Fibroblast of the aortic adventitia (primary cell): ENCODE data around the gene QRFP. TPM values are rescaled to one million over a fixed set of nuclear protein-coding genes. Genes with fewer than 3 reads are reported as not detected.

Experiments
- DNase-seq: peaks from one replicate; pipeline ENCODE4 v3.0.0-alpha.2; 2010; ENCODE audit warnings: low read depth
- H3K4me3 ChIP-seq: 2 replicates; pipeline ENCODE4 v1.5.1; 2011; ENCODE audit warnings: low read depth, mild to moderate bottlenecking, control low read depth, low read length, moderate library complexity
- CTCF ChIP-seq: IDR thresholded peaks from 2 replicates; pipeline ENCODE4 v1.5.1; 2011; ENCODE audit warnings: mild to moderate bottlenecking, low read length, control low read depth, inconsistent platforms; ENCODE audit not compliant: insufficient read depth
- total RNA-seq: library from RNA; depleted of rRNA; stranded (reverse); fragments of >200 nt; gene quantifications from 2 replicates; pipeline ENCODE4 v1.2.3, GENCODE V29; 2012; ENCODE audit warnings: low replicate concordance

Gene QRFP
- total RNA-seq, 1 donor, result not detected

DNA sequence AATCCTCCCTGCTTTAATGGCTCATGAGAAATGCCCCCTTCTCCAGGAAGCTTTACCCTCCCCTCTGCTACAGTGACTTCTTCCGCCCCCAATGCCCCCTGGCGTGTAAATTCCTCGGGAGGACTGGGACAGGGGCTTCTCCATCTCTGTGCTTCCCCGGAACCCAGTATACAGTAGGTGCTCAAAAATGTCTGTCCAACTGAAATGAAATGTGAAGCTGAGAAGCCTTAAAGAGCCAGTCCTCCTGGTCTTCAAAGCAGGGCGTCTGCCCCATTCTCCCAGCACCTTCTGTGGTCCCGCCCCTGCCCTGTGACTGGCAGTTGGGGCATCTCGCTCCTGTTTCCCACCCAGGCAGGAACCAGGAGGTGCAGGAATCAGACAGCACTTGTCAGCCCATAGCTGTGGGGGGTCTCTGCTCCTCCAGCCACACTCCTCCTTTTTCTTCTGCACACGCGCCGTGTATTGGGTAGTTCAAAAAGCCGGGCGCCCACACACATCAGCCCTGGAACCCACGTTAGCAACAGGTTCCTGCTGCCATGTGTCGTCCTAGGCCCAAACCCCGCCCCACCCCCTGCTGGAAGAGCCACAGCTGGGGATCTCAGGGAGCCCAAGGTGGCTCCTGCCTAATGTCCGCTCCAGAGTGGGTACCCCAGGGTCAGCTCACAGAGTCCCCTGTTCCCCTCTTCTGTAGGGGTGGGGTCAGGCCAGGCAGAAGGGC lies 26.4 kb upstream of the QRFP start:
- no peak for DNase-seq
- H3K4me3 ChIP-seq, result no peak overlapping the region
- no peak for TF ChIP-seq CTCF

DNA sequence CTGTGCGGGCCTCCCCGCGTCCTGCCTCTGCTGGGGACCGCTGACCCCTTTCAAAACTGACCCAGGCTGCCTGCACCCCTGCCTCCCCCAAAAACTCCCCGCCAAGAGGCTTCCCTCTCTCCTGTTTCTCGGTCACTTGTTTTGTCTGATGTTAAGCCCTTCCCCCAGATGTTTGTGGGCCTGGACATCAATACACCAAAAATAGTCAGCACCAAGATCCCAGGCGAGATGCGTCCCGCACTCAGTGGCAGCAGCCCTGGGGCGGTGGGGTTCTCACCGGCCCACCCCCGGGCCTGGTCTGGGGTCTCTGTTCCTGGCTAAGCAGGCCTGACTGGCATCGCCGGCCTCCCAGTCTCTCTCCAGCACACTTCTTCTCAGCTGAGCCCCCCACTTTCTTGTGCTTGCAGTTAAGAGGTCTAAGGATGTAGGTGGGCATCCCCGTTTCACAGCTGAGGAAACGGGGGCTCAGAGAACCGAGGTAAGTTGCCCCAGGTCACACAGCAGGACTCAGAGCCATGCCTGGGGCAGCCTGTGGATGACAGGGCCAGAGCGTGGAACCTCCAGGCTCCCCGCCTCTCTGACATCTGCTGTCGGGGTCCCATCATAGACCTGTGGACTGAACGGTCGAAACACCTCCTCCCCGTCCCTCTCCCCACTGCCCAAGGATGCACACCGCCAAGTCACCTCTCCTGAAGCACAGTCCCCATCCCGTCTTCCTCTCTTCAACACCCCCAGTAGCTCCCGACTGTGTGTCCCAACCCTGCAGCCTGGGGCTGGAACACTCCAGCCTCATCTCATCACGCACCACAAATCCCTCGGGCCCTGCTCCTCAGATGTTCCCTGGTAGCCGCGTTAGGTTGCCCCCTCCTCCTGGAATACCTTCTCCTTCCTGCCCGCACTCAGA lies 25.6 kb upstream of the QRFP start:
- no peak for TF ChIP-seq CTCF
- H3K4me3 ChIP-seq, result no peak overlapping the region
- DNase-seq, result no peak

DNA sequence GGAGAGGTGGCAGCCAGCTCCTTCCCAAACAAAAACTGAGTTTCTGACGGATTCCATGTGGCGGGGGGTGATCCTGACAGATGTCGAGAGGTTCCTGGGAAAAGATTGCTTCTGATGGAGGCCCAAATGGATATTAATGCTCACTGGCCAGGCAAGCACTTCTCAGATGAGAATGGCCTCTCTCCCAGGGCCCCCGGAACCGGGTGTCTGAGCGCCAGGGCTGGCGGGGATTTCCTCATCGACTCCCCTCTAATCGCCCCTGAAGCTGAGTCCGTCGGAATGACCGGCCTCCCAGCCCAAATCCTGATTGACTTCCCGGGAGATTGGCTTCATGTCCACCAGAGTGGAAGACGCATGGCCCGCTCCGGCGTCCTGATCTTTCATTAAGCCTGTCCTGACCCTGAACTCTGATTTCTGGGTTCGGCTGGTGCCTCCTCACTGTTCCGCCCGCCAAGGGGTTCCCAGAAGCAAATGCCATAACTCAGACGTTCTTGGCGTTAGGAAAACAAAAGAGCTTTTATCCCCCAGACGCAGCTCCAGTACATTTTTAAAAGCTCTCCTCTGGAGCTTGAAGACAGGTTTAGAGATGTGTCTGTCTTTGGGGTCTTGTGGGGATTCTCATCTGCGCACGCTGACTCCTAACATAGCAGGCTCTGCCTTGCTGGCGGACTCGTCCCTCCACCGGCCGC lies 24.8 kb upstream of the QRFP start:
- TF ChIP-seq CTCF, result no peak
- no peak for DNase-seq
- H3K4me3 ChIP-seq, result no peak overlapping the region

DNA sequence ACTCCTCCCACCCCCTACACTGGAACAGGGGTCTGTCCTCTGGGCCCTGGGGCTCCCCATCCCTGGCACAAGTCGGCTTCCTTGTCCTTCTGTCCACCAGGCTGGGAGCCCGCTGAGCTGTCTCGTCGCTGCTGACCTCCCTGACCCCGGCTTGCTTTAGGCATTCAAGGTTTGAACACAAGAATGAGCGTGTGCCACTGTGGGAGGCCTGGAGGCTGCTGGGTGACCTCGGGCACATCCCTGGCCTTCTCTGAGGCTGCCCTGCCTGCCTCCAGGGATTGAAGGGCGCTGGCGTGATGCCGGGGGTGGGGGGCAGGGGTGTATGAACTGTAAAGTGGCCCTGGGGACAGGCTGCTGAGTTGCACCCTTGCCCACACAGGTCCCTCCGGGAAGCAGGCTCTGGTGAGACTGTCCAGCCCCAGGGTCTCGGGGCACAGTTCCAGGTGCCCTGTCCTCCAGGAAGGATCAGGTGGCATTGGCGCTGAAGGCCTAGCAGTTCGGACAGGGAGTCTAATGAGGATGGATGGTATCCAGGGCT lies 24.2 kb upstream of the QRFP start:
- DNase-seq, result no peak
- TF ChIP-seq CTCF, result no peak
- no peak overlapping the region for H3K4me3 ChIP-seq

GRCh38 chr9:130920233-130920632 lies 23.6 kb upstream of the QRFP start:
- no peak for DNase-seq
- no peak overlapping the region for H3K4me3 ChIP-seq
- no peak for TF ChIP-seq CTCF

DNA sequence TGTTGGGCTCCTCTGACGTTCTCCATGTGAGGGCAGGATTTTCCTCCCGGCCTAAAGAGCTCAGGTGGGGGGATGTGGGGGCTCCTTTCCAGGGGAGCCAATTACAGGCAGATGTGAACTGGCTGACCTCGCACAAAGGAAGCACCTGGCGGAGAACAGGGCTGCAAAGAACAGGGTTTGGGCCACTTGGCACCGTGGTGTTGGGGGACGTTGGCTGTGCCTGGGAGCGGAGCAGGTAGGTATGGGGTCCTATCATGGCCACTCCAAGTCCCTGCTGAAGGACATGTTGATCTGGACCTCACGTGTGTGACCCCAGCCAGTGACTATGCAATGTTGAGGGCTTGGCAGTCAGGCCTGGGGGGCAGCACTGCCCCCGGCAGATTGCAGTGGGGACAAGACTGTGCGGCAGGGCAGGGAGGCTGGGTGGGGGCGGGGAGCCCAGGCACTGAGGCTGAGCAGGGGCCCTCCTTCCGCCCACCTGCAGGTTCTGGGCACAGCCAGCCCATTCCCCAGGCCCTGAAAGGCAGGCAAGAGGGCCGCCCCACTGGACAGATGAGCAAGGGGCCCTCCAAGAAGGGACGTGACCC lies 23.0 kb upstream of the QRFP start:
- TF ChIP-seq CTCF, result no peak
- H3K4me3 ChIP-seq, result no peak overlapping the region
- DNase-seq, result no peak
